ENCODE results near the gene HSPB7.
A peak's percentile ranks its signal among the peaks of the same experiment; 100 is the strongest.
"Not testable (repeated sequence)": the region's sequence is repeated elsewhere in the genome, so short reads cannot be mapped to it uniquely, and the experiment has no call there.

The HSPB7 gene

DNA sequence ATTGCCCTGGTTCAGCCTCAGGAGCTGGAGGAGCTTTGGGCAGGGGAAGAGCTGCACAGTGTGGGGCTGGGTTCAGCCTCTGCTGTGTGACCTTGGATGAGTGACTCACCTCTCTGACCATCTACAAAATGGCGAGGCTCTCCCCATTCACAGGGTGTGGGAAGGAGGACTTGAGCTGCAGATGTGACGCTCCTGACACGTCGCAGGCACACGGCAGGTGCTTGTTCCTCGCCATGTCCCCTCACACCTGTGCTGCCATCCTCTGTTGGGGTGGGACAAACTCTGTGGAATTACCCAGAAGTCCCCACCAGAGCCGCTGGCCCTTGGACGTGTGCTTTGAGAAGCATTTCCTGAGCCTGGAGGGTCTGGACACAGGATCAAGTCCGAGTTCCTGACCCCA is 3.0 kb upstream of the HSPB7 start:
- not testable (repeated sequence) for DNase-seq

GRCh38 chr1:16020325-16020724 is 2.5 kb upstream of the HSPB7 start:
- DNase-seq, result no peak

GRCh38 chr1:16019644-16020277 is 1.9 kb upstream of the HSPB7 start:
- no peak for DNase-seq

GRCh38 chr1:16018749-16019643 is 1.2 kb upstream of the HSPB7 start:
- DNase-seq, result no peak

- DNase-seq, result no peak
Measured at GRCh38 chr1:16018308-16018707, 465 bp upstream of the HSPB7 start.

- no peak for DNase-seq
Measured at GRCh38 chr1:16017076-16017460, 775 bp downstream of the HSPB7 start.

- no peak for DNase-seq
Measured at GRCh38 chr1:16015960-16016901, 1.6 kb downstream of the HSPB7 start.

DNA sequence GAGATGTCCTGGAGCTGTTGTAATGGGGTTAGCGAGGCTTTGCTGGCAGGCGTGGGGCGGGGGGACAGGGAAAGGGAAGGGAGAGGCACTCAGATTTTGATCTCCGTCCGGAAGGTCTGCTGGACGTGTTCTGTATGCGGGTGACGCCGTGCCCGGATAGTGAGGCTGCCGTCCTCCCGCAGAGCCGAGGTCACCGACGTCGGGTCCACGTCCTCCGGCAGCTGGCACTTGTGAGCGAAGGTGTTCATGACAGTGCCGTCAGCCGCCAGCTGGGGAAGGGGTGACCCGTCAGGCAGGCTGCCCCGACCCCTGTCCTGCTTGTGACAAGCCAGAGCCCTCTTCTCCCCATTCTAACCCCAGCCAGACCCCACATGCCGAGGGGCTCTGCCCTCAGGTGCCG is 2.4 kb downstream of the HSPB7 start:
- DNase-seq, result no peak

- no peak for DNase-seq
Measured at GRCh38 chr1:16014509-16015482, 3.0 kb downstream of the HSPB7 start.

- no peak for DNase-seq
Measured at GRCh38 chr1:16013908-16014258, 4.0 kb downstream of the HSPB7 start.

DNA sequence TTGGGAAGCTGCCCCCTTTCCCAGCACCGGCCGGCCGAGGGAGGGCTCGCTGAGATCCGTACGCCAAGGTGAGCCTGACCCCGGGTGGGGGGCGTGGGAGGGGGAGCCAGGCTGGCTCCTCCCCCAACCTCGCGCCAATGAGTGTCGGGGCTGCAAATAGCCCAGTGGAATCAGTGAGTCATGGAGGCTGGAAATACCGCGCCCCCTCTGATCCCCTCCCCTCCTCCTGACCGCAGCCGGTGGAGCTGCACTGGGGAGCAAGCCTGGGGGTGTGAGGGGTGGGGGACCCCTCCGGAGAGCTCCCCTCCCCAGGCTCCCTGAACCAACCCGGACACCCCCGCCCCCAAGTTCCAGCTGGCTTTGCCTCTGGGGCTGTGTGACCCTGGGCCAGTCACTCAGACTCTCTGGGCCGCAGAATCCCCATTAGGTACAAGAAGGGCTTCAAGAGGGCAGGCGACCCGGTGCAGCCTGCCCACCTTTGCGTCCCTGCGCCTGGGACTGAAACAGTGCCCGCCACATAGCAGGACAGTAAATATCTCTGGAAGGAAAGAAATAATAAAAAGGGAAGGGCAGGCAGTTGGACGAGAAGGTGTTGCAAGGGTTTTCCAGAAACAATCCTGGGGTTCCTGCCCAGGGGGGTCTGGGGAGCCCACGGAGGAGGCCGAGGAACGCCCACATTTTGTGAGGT is 4.5 kb downstream of the HSPB7 start:
- peak; percentile 29 for DNase-seq

GRCh38 chr1:16012590-16013219 is 5.1 kb downstream of the HSPB7 start:
- peak; percentile 9 for DNase-seq

DNA sequence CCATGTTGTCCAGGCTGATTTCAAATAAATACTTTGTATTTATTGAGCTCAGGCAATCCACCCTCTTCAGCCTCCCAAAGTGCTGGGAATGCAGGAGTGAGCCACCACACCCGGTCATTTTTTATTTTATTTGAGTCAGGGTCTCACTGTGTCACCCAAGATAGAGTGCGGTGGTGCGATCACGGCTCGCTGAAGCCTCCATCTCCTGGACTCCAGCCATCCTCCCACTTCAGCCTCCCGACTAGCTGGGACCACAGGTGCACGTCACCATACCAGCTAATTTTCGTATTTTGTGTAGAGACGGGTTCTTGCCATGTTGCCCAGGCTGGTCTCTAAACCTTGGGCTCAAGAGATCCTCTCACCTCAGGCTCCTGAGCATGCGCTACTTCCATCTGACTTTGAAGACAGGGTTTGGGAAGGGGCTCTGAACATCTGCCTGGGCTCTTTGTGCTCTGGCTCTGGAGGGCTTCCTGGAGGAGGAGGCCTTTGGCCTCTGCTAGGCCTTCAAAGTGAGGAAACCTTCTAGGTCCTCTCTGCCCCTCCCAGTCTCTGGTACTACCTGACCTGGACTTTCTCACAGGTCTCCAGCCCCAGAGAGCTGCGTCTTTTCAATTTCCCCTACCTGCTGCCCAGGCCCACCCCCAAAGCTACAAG is 5.8 kb downstream of the HSPB7 start:
- no peak for DNase-seq

DNA sequence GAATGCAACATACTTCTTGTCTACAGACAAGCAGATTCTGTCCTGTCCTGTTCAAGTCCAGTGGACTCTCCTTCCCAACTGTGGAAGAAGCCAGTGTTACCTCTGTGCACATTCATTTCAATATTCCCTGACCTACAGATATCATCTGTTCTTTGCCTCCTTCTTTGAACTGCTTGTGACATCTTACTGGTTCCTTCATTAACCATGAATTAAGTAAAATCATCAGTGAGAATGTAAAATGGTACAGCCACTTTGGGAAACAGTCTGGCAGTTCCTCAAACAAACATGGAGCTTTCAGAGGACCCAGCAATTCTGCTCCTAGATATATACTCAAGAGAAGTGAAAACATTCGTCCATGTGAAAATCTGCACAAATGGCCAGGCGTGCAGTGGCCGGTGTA is 7.0 kb downstream of the HSPB7 start:
- no peak for DNase-seq

- no peak for DNase-seq
Measured at GRCh38 chr1:16009678-16010077, 8.2 kb downstream of the HSPB7 start.

GRCh38 chr1:16009030-16009460 is 8.8 kb downstream of the HSPB7 start:
- DNase-seq, result peak; percentile 53

DNA sequence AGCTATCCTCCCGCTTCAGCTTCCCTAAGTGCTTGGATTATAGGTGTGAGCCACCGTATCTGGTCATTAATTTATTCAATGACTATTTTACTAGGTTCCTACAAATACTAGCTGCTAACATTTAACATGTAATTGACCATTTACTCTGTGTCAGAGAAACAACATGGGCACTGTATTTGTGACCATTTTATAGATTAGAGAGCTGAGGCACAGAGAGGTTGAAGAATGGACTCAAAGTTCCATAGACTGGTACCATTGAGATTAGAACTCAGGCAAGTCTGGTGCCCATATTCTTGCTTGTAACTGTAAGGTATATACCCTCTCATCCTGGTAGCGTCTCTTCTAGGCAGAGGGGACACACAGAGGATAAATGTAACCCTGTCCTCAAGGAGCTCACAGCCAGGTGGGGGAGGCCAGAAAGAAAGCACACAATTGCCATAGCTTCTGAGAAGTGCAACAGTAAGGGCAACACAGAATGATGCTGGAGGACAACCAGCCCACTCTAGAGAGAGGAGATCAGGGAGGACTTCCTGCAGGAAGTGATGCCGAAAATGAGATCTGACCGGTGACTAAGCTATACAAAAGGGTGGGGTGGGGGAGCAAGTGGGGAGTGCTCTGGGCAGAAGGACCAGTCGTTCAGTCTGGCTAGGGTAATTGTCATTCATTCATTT is 10.0 kb downstream of the HSPB7 start:
- no peak for DNase-seq

DNA sequence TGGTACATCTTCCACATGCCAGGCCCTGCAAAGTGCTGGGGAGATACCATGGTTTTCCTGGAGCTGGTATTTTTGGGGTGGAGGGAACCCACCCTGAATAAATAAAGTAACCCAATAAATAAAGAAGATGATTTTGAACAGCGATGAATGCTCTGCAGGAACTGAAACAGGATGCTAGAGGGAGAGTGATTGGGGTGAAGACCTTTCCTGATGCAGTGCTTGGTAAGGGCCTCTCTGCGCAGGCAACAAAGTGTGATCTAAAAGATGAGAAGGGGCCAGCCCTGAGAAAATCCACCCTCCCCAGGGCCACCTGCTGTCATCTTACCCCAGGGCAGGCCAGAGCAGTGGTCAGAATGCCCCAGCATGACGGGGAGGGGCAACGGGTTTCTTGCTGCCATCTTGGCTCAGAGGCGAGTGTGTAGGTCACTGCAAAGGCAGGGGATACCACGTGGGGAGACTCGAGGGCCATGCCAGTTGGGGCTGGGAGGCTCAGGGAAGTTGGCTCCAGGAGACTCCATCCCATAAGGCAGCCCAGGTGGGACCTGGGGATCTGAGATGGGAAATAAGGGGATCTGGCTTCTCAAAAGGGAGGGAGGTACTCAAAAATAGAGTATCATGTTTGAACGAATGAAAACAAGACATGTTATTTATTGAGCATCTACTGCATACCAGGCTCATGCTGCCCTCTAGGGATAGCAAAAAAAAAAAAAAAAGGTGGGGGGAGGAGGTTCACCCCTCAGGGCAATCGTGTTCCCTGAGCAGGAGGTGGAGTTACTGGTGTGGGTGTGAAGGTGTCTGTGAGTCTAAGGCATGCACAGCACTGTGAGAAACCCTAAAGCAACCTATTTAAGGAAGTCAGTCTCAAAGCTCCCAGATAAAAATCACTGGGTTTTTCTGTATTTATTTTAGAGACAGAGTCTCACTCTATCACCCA is 11.0 kb downstream of the HSPB7 start:
- no peak for DNase-seq

DNA sequence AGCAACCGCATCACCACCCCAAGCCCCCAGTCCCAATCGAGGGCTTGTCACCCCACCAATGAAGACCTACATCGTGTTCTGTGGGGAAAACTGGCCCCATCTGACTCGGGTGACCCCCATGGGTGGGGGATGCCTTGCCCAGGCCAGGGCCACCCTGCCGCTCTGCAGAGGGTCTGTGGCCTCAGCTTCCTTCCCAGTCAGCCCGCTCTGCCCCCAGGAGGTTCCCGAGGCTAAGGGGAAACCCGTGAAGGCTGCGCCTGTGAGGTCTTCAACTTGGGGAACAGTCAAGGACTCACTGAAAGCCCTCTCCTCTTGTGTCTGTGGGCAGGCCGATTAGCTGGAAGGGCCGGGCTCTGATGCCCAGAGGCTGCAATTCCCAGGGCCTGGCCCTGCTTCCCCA is 11.8 kb downstream of the HSPB7 start:
- no peak for DNase-seq
